Mammary epithelial cell (primary cell): ENCODE measurements around the gene EGFL8.

ENCODE experiments used
- EZH2 ChIP-seq: IDR thresholded peaks from 2 replicates; pipeline ENCODE4 v1.6.1; 2012; ENCODE audit warnings: low read length, inconsistent platforms, borderline replicate concordance
- TF ChIP-seq, protein P1 (sequence below), 2 donors: IDR thresholded peaks in 1 of 2; conservative IDR thresholded peaks in 1 of 2; 2 replicates each; pipeline ENCODE4 v1.5.1; 2011 to 2012; ENCODE audit warnings: inconsistent platforms in 2 of 2, low read length in 2 of 2, mild to moderate bottlenecking in 2 of 2, control low read depth in 1 of 2, low read depth in 1 of 2; ENCODE audit not compliant: insufficient read depth in 1 of 2; ENCODE audit errors: extremely low read depth in 1 of 2

DNA sequence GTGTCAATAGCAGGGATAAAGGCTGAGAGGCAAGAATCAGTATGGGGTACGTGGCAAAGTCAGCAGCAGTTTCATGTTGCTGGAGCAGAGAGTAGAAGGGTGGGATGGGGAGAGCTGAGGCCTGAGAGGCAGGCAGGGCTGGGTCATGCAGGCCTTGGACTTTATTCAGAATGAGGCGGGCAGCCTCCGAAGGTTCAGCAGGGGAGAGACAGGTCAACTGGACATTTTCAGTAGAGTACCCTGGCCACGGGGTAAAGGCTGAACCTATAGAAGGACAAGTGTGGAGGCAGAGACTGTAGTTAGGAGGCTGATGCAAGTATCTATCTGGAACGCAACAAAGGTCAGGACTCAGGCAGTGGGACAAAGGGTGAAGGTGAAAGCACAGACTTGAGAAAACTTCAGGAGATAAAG lies 45.8 kb downstream of the EGFL8 start:
- TF ChIP-seq, protein P1, sequence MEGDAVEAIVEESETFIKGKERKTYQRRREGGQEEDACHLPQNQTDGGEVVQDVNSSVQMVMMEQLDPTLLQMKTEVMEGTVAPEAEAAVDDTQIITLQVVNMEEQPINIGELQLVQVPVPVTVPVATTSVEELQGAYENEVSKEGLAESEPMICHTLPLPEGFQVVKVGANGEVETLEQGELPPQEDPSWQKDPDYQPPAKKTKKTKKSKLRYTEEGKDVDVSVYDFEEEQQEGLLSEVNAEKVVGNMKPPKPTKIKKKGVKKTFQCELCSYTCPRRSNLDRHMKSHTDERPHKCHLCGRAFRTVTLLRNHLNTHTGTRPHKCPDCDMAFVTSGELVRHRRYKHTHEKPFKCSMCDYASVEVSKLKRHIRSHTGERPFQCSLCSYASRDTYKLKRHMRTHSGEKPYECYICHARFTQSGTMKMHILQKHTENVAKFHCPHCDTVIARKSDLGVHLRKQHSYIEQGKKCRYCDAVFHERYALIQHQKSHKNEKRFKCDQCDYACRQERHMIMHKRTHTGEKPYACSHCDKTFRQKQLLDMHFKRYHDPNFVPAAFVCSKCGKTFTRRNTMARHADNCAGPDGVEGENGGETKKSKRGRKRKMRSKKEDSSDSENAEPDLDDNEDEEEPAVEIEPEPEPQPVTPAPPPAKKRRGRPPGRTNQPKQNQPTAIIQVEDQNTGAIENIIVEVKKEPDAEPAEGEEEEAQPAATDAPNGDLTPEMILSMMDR (conservative IDR thresholded peaks at IDR 0.05 in 1 of 2, IDR thresholded peaks at IDR 0.05 in 1 of 2; ENCODE audit: extremely low read depth in 1 of 2, insufficient read depth in 1 of 2, low read depth in 1 of 2, low read length in 2 of 2) = no peak
- TF ChIP-seq EZH2 = no peak
